IPS-18c (cell line): Measurements from ENCODE around the gene UVRAG.
"Not testable (repeated sequence)": the region's sequence is repeated elsewhere in the genome, so short reads cannot be mapped to it uniquely, and the experiment has no call there.

Source experiments
- H3K4me3 ChIP-seq: 2 replicates; pipeline ENCODE4 v1.7.0; 2013; ENCODE audit warnings: low read depth, mild to moderate bottlenecking, low read length, moderate library complexity; ENCODE audit not compliant: insufficient read depth
- H3K9me3 ChIP-seq: one replicate; pipeline ENCODE4 v1.6.1; 2013; ENCODE audit warnings: mild to moderate bottlenecking, low read length, moderate library complexity; ENCODE audit not compliant: control insufficient read depth, insufficient read depth

The UVRAG gene

DNA sequence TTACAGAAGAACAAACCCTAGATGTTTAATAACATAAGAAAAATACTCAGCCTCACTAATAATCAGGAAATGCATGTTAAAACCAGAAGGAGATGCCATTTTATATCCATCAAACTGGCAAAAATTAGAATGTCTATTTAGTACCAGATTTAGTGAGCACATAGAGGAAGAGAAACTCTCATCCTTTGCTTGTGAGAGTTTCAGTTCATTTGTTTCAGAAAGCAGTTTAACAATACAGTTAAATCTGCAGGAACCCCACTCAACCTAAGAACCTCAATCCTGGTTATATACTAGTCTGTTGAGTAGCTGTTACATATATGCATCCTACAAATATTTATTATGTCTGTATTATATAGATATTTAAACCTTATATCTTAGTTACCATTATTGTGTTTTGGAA lies 218.7 kb downstream of the UVRAG start:
- Histone ChIP-seq H3K9me3 (no peaks in the 10 kb centered on the region), H3K4me3 (no peak overlapping the region)

DNA sequence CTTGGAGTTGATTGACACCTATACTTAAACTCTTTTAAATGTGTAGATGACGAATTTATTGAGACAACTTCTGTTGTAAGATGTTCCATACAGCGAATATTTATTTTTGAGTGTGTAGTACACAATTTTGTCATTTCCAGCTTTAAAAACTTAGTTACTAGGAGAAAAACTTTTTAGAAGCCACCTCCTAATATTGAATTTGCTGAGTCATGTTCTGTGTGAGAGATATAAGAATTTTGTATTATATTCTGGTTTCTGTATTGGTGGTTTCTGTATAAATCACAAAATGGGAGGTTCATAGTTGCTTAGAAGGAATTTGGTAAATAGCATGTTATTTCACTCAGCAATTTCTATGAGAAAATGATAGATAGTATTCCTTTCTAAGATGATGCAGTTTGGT lies 220.0 kb downstream of the UVRAG start:
- Histone ChIP-seq H3K9me3 (no peaks in the 10 kb centered on the region), H3K4me3 (no peak overlapping the region)

DNA sequence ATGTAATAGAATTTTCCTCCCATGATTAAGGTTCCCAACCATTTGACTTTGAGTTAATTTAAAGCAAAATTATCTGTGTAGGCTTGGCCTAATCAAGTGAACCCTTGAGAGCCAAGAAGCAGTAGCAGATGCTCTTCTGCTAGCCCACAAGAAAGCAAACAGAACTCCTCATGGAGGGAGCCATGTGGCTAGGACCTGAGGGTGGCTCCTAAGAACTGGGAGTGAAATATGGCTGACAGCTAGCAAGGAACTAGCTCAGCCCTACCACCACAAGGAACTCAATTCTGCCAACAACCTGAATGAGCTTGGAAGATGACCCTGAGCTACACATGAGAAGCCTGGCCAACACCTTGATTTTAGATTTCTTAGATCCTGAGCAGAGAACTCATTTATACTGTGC lies 223.6 kb downstream of the UVRAG start:
- H3K9me3 ChIP-seq: no peaks in the 10 kb centered on the region

DNA sequence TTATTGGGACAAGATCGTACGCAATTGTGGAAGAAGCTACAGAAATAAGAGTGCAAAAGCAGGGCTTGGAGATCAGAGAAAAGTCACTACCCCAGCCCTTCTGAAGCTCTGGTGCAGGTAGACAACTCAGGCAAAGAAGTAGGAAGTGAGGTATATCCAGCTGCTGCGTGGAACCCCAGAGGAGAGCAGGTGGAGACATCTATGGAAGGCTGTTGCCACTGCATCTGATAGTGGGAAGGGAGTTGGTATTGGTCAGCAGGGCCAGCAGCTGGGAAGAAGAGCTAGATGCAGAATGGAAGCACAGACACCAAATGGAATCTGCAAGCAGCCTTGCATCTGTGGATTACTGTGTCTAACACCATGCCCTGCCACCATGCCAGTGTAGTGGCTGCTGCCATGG lies 226.2 kb downstream of the UVRAG start:
- Histone ChIP-seq H3K4me3 (no peak overlapping the region), H3K9me3 (no peaks in the 10 kb centered on the region)

More for the DNA sequence above, 223.6 kb downstream of the UVRAG start:
- H3K4me3 ChIP-seq: no peak overlapping the region

DNA sequence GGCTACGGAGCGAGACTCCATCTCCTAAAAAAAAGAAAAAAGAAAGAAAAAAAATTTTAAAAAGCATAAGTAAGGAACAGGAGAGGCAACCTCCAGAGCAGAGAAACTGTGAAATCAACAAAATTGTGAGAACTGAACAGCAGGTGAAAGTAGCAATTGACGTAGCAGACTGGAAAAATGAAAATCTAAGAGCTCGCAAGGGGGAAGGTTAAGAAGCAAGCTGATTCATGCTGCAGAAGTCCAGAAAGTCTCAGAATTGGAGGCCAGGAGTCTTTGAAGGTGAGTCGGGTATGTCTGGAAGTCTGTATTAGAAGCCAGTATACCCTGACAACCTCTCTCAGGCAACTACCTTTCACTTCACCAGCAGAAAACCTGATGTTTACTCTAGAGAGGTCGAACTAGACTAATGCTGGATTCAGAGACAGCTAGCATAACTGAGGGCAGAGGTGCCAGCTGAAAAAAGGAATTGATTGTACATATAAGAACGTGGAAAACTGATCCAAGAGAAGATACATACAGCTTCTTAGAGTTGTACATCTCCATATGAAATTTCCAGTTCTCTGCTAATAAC lies 229.8 kb downstream of the UVRAG start:
- Histone ChIP-seq H3K9me3 (peaks cover 4% of the 10 kb centered on the region), H3K4me3 (no peak overlapping the region)

DNA sequence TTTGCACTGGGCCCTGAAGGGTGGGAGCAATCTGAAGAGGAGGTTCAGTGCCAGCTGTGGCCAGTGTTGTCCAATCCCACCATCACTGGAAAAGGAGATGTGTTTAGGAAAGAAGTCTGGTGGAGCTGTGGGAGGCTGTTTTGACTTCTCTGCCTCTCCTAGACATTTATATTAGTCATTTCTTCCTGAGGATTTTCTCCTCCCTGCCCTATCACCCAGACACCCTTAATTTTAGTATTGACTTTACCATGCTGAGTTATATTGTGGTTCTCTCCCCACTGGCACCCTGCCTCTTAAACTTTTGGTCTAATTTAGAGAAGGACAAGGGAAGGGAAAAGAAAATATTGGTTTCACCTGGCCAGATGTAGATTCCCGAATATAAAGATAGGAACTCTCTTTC lies 232.2 kb downstream of the UVRAG start:
- Histone ChIP-seq H3K4me3 (no peak overlapping the region), H3K9me3 (peaks cover 4% of the 10 kb centered on the region)

DNA sequence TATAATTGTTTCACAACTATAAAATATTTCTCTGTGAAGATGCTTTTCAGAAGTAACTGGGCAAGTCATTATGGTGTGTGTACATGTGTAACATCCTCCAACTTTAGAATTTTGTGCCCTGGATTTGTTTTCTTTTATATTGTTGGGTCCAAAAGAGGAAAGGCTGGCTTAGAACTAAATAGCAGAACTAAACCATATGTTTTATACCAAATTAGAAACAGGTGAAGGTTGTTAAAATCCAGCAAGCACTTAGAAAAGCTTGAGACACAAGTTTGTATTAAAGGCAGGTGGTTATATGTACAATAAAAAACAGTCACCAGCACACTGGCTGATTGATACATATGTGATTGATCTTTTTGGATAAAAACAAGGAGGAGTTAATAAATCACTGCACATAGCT lies 232.8 kb downstream of the UVRAG start:
- H3K4me3 ChIP-seq: no peak overlapping the region
- H3K9me3 ChIP-seq: peaks cover 4% of the 10 kb centered on the region

DNA sequence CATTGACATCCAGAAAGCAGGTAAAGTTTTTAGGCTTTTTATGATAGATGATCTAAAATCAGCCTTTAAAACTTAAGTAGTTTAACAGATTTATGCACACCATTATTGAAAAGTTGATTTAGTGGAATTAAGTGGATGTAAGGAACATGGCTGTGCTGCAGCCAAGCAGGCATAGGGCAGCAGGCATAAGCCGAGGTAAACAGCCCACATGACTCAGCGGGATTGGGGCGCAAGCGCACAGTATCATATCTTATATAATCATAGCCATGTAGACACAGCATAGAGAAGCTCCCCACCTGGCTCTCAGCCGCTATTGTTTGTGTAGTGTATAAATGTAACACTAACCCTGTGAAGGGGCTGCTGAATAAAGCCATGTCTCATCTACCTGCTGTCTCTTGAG lies 233.8 kb downstream of the UVRAG start:
- H3K4me3 ChIP-seq: no peak overlapping the region
- peaks cover 4% of the 10 kb centered on the region for H3K9me3 ChIP-seq

DNA sequence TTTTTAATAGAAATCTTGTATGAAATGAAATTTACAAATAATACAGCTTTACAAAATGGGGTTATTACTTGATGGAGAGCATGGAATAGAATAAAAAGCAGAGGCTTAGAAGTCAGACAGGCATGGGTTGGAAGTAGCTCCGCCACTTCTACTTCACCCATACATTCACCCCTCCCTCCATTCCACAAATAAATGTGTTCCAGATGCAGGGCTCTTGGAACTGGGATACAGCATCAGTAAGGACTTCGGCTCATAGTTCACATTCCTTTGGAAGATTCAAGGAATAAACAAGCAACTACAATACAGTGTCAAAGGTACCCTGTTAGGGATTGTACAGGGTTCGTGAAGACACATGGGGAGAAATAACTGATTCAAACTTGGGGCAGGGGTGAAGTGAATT lies 234.5 kb downstream of the UVRAG start:
- no peak overlapping the region; the same call in 1 of the 2 replicates for H3K4me3 ChIP-seq

DNA sequence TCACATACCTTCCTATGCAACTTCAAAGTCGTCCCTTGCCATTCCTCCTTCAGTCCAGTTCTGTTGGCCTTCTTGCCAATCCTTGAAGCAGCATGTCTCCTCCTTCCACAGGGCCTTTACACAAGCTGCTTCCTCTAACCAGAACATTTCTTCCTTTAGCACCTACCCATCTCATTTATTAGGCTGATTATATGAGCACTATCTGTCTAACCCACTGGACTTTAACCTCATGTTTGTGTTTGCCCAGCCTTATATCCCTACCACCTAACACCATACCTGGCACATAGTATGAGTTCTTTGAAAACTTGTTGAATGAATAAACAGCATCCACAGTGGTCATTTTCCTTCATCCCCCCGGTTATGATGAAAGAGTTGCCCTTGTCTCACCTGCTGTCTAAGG lies 236.9 kb downstream of the UVRAG start:
- Histone ChIP-seq H3K4me3 (no peak overlapping the region), H3K9me3 (peaks cover 4% of the 10 kb centered on the region)

More for the DNA sequence above, 234.5 kb downstream of the UVRAG start:
- peaks cover 4% of the 10 kb centered on the region for H3K9me3 ChIP-seq

DNA sequence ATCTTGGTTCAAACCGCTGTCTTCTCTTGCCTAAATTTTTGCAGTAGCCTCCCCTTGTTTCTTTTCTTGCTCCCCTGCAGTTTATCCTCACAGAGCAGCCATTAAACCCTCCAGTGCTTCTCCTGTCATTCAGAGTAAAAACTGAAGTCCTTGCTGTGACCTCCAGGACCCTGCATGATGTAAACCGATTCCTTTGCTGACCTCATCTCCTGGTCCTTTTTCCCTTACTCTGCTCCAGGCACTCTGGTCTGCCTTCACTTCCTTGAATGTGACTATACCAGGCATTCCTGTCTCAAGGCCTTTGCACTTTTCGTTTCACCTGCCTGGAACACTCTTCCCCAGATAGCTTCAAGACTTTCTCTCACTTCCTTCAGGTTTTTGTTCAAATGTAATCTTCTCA lies 239.3 kb downstream of the UVRAG start:
- Histone ChIP-seq H3K9me3 (no peaks in the 10 kb centered on the region), H3K4me3 (no peak overlapping the region)

DNA sequence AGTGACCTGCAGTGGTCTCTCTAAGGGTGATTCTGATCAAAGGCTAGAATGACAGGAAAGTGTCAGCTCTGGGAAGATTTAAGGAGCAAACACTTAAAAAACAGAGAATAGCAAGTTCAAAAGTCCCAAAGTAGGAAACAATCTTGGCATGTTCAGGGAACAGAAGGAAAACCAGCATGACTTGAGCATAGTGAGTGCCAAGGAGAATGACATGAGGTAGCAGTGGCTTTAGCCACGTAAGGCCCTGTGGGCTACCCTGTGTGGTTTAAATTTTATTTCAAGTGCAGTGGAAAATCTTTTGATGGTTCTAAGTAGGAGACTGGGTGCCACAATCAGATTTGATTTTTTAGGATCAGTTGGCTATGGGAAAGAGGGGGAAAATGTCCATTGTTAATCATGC lies 241.9 kb downstream of the UVRAG start:
- Histone ChIP-seq H3K9me3 (no peaks in the 10 kb centered on the region), H3K4me3 (no peak overlapping the region)

DNA sequence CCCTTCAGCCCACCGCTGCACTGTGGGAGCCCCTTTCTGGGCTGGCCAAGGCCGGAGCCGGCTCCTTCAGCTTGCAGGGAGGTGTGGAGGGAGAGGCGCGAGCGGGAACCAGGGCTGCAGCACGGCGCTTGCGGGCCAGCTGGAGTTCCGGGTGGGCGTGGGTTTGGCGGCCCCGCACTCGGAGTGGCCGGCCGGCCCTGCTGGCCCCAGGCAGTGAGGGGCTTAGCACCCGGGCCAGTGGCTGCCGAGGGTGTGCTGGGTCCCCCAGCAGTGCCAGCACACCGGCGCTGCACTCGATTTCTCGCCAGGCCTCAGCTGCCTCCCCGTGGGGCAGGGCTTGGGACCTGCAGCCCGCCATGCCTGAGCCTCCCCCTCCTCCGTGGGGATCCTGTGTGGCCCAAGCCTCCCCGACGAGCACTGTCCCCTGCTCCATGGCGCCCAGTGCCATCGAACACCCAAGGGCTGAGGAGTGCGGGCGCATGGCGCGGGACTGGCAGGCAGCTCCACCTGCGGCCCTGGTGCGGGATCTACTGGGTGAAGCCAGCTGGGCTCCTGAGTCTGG lies 245.5 kb downstream of the UVRAG start:
- not testable (repeated sequence) for H3K9me3 ChIP-seq, H3K4me3 ChIP-seq

DNA sequence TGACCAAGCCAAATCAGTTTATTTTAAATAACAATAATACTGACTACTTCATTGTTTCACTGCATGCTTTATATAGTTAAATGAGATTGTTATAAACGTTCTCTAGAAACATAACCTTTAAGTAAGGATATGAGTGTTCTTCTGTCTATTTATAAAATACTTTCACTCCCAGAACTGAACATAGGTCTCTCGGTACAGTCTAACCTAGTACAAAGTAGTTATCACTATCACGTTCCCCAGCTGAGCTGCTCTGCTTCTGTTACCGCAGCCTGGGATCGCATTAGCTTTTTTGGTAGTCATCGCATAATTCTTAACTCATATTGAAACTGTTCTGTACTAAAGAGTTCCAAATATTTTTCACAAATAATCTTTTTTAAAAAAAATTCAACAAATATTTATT lies 247.7 kb downstream of the UVRAG start:
- Histone ChIP-seq H3K4me3 (no peak overlapping the region), H3K9me3 (no peaks in the 10 kb centered on the region)

DNA sequence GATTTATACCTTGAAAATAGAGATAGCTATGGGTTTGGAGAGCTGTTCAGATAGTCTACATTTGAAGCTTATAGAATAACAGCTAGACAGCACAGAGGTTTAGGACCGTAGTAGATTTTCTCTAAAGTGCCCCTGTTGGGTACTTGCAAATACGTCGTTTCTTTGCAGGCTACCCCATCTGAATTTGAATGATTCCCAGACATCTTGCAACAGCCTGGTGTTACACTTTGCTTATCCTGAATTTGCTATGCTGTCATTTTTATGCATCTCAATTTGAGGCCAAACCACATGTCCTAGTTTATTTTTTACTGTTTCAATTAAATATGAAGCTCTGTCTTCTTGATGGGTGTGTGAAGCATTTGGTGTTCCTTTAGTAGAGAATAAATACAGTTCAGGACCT lies 249.2 kb downstream of the UVRAG start:
- Histone ChIP-seq H3K9me3 (no peaks in the 10 kb centered on the region), H3K4me3 (no peak overlapping the region)

DNA sequence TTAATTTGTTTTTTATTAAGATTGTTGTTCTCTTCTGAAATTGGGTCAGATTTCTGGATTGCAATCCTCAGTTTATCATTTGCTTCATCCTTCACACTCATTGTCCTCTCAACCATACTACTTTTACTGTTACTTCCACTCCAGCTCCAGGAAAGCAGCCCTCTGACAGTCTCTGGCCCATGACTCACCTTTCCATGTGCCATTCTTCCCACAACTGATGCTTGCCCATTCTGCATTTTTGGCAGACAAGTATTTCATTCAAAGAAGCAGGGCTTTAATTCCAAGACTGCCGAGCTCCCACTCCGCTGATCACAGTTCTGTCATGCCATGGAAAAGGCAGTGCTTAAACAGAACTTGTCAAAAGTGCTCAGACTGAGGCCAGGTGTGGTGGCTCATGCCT lies 252.1 kb downstream of the UVRAG start:
- H3K9me3 ChIP-seq: no peaks in the 10 kb centered on the region
- H3K4me3 ChIP-seq: no peak overlapping the region

DNA sequence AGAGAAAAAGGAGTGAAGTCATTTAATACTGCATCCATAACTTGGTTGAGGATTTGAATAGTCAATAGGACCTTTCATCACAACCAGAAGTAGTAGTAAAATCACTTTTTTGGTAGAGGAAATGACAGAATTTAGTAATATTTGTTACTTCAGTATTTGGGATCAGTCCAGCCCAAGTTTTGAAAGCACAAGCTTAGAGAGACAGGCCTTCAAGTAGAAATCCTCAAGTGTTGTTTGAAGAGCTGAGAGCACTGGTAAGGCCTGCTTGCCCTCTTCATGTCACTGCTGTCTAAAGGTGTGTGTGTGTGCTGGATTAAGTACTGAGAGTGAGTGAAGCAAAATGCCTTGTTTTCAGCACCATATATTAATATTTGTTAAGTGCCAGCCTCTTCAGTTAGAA lies 254.0 kb downstream of the UVRAG start:
- no peak overlapping the region for H3K4me3 ChIP-seq

DNA sequence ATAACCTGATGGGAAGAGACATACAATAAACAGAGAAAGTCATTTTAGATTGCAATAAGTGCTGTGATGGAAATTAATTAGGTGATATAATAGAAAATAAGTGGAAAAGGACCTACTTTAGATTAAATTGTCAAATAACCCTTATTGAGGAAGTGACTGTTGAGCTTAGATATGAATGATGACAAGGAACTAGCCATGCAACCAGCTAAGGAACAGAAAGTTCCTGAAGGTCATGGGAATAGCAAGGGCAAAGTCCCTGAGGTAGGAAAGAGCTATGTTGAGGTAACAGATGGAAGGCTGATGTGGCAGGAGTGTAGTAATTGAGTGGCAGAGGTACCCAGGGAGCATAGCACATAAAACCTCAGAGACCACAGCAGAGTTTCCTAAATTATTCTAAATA lies 256.1 kb downstream of the UVRAG start:
- no peak overlapping the region for H3K4me3 ChIP-seq
- H3K9me3 ChIP-seq: no peaks in the 10 kb centered on the region

More for the DNA sequence above, 254.0 kb downstream of the UVRAG start:
- H3K9me3 ChIP-seq: no peaks in the 10 kb centered on the region

DNA sequence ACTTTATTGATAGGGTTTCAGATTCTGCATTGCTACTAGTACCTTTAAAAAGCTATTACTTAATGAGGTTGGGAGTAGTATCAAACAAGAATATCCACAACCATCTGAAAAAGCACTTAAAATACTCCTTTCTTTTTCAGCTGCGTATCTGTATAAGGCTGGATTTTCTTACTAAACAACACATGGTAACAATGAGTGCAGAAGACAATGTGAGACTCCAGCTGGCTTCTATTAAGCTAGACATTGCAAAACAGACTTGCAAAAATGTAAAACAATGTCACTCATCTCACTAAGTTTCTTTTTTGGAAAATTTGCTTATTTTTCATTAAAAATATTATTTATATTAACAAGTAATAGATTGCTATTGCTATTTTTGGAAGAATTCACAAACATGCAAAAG lies 258.7 kb downstream of the UVRAG start:
- no peaks in the 10 kb centered on the region for H3K9me3 ChIP-seq
- H3K4me3 ChIP-seq: no peak overlapping the region
